B cell (primary cell): ENCODE results near the gene CWC25. TPM values are rescaled to one million over a fixed set of nuclear protein-coding genes. Genes with fewer than 3 reads are reported as not detected.

Experiments
- ATAC-seq: fragments of 200-7000 bp; cut with Tn5 transposase; one replicate; pipeline ENCODE4 v1.10.0; 2021; ENCODE audit warnings: low read depth, mild to moderate bottlenecking, moderate number of reproducible peaks, moderate library complexity
- CTCF ChIA-PET: fragments of 350-600 bp; sonication (Branson Sonifier 250); formaldehyde crosslinking; loops from one replicate; lab custom pipeline; 2021; ENCODE audit warnings: antibody characterized with exemption, inconsistent platforms; lab: Charles Lee
- POLR2A ChIA-PET: fragments of 350-600 bp; sonication (Branson Sonifier 250); formaldehyde crosslinking; loops from one replicate; lab custom pipeline; 2021; ENCODE audit warnings: antibody characterized with exemption; lab: Charles Lee
- DNase-seq: peaks from one replicate; pipeline ENCODE4 v3.0.0; 2013
- H2AFZ ChIP-seq: 2 replicates; pipeline ENCODE4 v1.6.1; 2012; ENCODE audit warnings: mild to moderate bottlenecking, low read depth, low read length; ENCODE audit not compliant: insufficient read depth, poor library complexity, severe bottlenecking
- H3K27ac ChIP-seq, 2 donors: 1 replicate in 1 of 2; 2 replicates in 1 of 2; pipeline ENCODE4 v1.5.1; 2012 to 2013; ENCODE audit warnings: low read length in 2 of 2, mild to moderate bottlenecking in 2 of 2, moderate library complexity in 1 of 2
- H3K27me3 ChIP-seq, 4 experiments: fragments of 200-600 bp in 1 of 4; sonication (generic) in 1 of 4; replicated peaks in 1 of 4; 1 replicate in 2 of 4; 2 replicates in 2 of 4; pipeline versions ENCODE4 v1.6.1 to v1.7.0; 2013 to 2016; ENCODE audit warnings: low read length in 3 of 4, mild to moderate bottlenecking in 2 of 4, mixed read lengths in 1 of 4, moderate library complexity in 1 of 4; ENCODE audit not compliant: insufficient read depth in 4 of 4, control insufficient read depth in 3 of 4; ENCODE audit errors: control extremely low read depth in 1 of 4
- H3K36me3 ChIP-seq, 2 experiments: replicated peaks in 1 of 2; 1 replicate in 1 of 2; 2 replicates in 1 of 2; pipeline versions ENCODE4 v1.6.1 to v1.7.1; 2013; ENCODE audit warnings: low read length in 1 of 2; ENCODE audit not compliant: insufficient read depth in 2 of 2, control insufficient read depth in 1 of 2; ENCODE audit errors: control extremely low read depth in 1 of 2, extremely low read depth in 1 of 2
- H3K4me1 ChIP-seq, 2 donors: fragments of 200-600 bp in 1 of 2; sonication (generic) in 1 of 2; 1 replicate in 1 of 2; 2 replicates in 1 of 2; pipeline versions ENCODE4 v1.5.1 to v1.6.1; 2013 to 2017; ENCODE audit warnings: low read length in 2 of 2; ENCODE audit not compliant: control insufficient read depth in 2 of 2, insufficient read depth in 2 of 2
- H3K4me2 ChIP-seq: replicated peaks from 2 replicates; pipeline ENCODE3; 2012; ENCODE audit warnings: mild to moderate bottlenecking, low read depth, low read length; ENCODE audit not compliant: poor library complexity, severe bottlenecking
- H3K4me3 ChIP-seq, 5 experiments: fragments of 200-600 bp in 1 of 5; sonication (generic) in 1 of 5; 1 replicate in 3 of 5; 2 replicates in 2 of 5; pipeline versions ENCODE4 v1.5.1 to v1.7.0; 2011 to 2016; ENCODE audit warnings: low read length in 4 of 5, mild to moderate bottlenecking in 4 of 5, low read depth in 2 of 5, control low read depth in 1 of 5, moderate library complexity in 1 of 5; ENCODE audit not compliant: insufficient read depth in 1 of 5; ENCODE audit errors: control extremely low read depth in 1 of 5, extremely low read depth in 1 of 5
- H3K79me2 ChIP-seq: fragments of 200-600 bp; sonication (generic); one replicate; pipeline ENCODE4 v1.6.0; 2016; ENCODE audit warnings: low read length; ENCODE audit not compliant: control insufficient read depth, insufficient read depth
- H3K9ac ChIP-seq: fragments of 200-600 bp; sonication (generic); 2 replicates; pipeline ENCODE4 v1.6.1; 2017; ENCODE audit warnings: mild to moderate bottlenecking, low read length, moderate library complexity
- H3K9me3 ChIP-seq, 3 donors: one replicate each; pipeline versions ENCODE4 v1.6.1 to v1.7.1; 2013; ENCODE audit warnings: low read length in 2 of 3; ENCODE audit not compliant: control insufficient read depth in 2 of 3, insufficient read depth in 1 of 3; ENCODE audit errors: control extremely low read depth in 1 of 3
- H4K20me1 ChIP-seq: 2 replicates; pipeline ENCODE4 v1.6.0; 2012; ENCODE audit warnings: mild to moderate bottlenecking, low read length; ENCODE audit not compliant: insufficient read depth, control insufficient read depth, poor library complexity, severe bottlenecking
- H3K27ac Mint-ChIP-seq: one replicate; pipeline ENCODE4 v1.8.0; 2021; ENCODE audit warnings: mixed read lengths
- H3K27me3 Mint-ChIP-seq: one replicate; pipeline ENCODE4 v1.8.0; 2021; ENCODE audit warnings: mixed read lengths
- H3K4me1 Mint-ChIP-seq: one replicate; pipeline ENCODE4 v1.8.0; 2021; ENCODE audit warnings: mixed read lengths
- H3K4me3 Mint-ChIP-seq: one replicate; pipeline ENCODE4 v1.8.0; 2021; ENCODE audit warnings: mixed read lengths
- H3K9me3 Mint-ChIP-seq: one replicate; pipeline ENCODE4 v1.8.0; 2022; ENCODE audit warnings: mixed read lengths; ENCODE audit not compliant: insufficient read depth
- EZH2 ChIP-seq: IDR thresholded peaks from 2 replicates; pipeline ENCODE4 v1.6.1; 2012; ENCODE audit warnings: borderline replicate concordance, low read depth, mild to moderate bottlenecking, moderate library complexity, low read length; ENCODE audit not compliant: insufficient read depth, poor library complexity, severe bottlenecking
- WGBS: methylation state at CpG from one replicate; pipeline ENCODE4 v1.1.5; 2013; ENCODE audit warnings: missing lambda C conversion rate; ENCODE audit not compliant: insufficient coverage; 5-methylcytosine and 5-hydroxymethylcytosine counted together
- intact Hi-C: fragments of 100-400 bp; cut with micrococcal nuclease; formaldehyde crosslinking; loops from one replicate; pipeline ENCODE4 v1.10.0; 2022
- polyA plus RNA-seq: library from polyadenylated mRNA; depleted of rRNA; stranded (reverse); fragments of >200 nt; gene quantifications from 2 replicates; pipeline ENCODE4 v1.2.3, GENCODE V29; 2012
- total RNA-seq, 2 donors: library from RNA; stranded (reverse); fragments of 120-200 nt in 1 of 2; gene quantifications; 1 replicate in 1 of 2; 2 replicates in 1 of 2; pipeline versions ENCODE4 v1.2.3 to v1.2.4, GENCODE V29; 2013 to 2022
- TF ChIP-seq, protein P1 (sequence below): fragments of 200-600 bp; IDR thresholded peaks from one replicate; pipeline ENCODE4 v1.8.0; 2022; ENCODE audit warnings: antibody characterized with exemption, mild to moderate bottlenecking

CWC25 gene
- total and polyA plus RNA-seq, 2 donors (not counting 1 experiment from before 2014, with no cell fraction given) = 39.3 to 40.8 TPM

DNA sequence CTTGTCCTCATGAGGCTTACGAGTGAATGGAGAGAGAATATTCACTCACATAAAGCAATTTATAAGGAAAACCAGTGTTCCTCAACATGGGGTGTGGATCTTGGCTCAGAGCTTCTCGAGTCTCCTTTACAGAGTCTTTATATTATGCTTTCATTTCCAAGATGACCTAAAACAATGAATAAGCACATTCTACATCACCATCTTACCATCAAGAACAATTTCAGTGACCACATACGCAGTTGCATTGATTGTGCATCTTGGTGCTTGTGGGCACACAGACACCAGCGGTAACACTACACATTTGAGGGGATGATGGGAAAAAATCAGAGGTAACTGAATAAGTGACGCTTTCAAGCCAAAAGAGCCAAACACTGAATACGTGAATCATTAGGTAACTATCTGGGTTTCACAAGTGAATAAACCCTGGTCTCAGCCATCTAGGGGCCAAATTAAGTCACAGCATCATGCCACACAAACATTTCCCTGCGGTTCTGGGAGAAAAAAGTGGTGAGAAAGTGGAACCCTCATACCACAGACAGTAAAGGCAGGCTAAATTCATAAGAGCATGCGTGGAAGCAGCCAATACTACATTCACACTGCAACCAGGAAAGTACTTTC, 9.4 kb downstream of the CWC25 start:
- Histone ChIP-seq H3K27me3 (no peaks in the 10 kb centered on the region), H3K4me3 (no peak overlapping the region), H4K20me1 (peaks cover 29% of the 10 kb centered on the region), H3K9ac (no peak overlapping the region), H3K4me1 (no peaks in the 10 kb centered on the region), H3K79me2 (peaks cover 43% of the 10 kb centered on the region), H3K36me3 (peaks cover 9 to 52% of the 10 kb centered on the region in 2 experiments), H3K27ac (no peak overlapping the region), H3K4me2 (no peak overlapping the region), H2AFZ (no peak overlapping the region), H3K9me3 (no peaks in the 10 kb centered on the region)
- ATAC-seq (no peak), DNase-seq (no peak)
- 100% methylated on average over 3 of the region's 8 CpGs for WGBS
- CTCF ChIA-PET = no interaction called here
- POLR2A ChIA-PET = no interaction called here
- no peak overlapping the region for H3K27ac Mint-ChIP-seq
- TF ChIP-seq, protein P1, sequence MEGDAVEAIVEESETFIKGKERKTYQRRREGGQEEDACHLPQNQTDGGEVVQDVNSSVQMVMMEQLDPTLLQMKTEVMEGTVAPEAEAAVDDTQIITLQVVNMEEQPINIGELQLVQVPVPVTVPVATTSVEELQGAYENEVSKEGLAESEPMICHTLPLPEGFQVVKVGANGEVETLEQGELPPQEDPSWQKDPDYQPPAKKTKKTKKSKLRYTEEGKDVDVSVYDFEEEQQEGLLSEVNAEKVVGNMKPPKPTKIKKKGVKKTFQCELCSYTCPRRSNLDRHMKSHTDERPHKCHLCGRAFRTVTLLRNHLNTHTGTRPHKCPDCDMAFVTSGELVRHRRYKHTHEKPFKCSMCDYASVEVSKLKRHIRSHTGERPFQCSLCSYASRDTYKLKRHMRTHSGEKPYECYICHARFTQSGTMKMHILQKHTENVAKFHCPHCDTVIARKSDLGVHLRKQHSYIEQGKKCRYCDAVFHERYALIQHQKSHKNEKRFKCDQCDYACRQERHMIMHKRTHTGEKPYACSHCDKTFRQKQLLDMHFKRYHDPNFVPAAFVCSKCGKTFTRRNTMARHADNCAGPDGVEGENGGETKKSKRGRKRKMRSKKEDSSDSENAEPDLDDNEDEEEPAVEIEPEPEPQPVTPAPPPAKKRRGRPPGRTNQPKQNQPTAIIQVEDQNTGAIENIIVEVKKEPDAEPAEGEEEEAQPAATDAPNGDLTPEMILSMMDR = peak; percentile 25
- no peak for TF ChIP-seq EZH2
- peaks cover 3% of the 10 kb centered on the region for H3K4me1 Mint-ChIP-seq
- H3K27me3 Mint-ChIP-seq = no peaks in the 10 kb centered on the region
- no peak overlapping the region for H3K4me3 Mint-ChIP-seq
- intact Hi-C loops = no loop called here
- no peaks in the 10 kb centered on the region for H3K9me3 Mint-ChIP-seq

DNA sequence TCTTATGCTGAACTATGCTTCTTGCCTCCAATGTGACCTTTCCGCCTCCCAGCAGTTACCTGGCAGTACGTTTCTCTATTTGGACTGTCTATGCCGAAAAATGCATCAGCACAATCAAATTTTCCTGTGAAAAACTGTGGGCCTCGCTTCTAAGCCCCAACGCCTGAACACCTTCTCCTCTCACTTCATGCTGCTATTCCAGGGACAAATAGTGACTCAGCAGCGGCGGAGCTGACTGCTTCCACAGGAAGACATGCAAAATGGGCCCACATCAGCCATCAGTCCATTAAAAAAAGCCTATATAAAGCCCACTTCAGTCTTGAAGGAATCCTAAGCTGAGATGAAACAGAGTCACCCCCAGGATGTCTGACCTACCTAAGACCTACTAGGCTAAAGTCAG, 15.3 kb downstream of the CWC25 start:
- peaks cover 2% of the 10 kb centered on the region for H4K20me1 ChIP-seq
- no peak overlapping the region for H2AFZ ChIP-seq
- peaks cover 16% of the 10 kb centered on the region for H3K79me2 ChIP-seq
- no peak for ATAC-seq
- H3K4me1 ChIP-seq = no peaks in the 10 kb centered on the region
- ChIA-PET CTCF (no interaction called here), POLR2A (no interaction called here)
- no peaks in the 10 kb centered on the region for H3K9me3 ChIP-seq
- intact Hi-C loops = no loop called here
- peaks cover 3% of the 10 kb centered on the region for H3K4me1 Mint-ChIP-seq
- WGBS = 97% methylated on average over 5 of the region's 7 CpGs
- no peak overlapping the region for H3K27ac ChIP-seq
- no peak overlapping the region for H3K4me3 Mint-ChIP-seq
- no peak for DNase-seq
- peaks cover 6 to 65% of the 10 kb centered on the region in 2 experiments for H3K36me3 ChIP-seq
- no peak overlapping the region for H3K4me2 ChIP-seq
- H3K27me3 Mint-ChIP-seq = no peaks in the 10 kb centered on the region
- no peak overlapping the region for H3K4me3 ChIP-seq
- H3K27me3 ChIP-seq = no peaks in the 10 kb centered on the region
- H3K27ac Mint-ChIP-seq = no peak overlapping the region
- TF ChIP-seq, protein P1 = no peak
- no peak for TF ChIP-seq EZH2
- no peaks in the 10 kb centered on the region for H3K9me3 Mint-ChIP-seq
- no peak overlapping the region for H3K9ac ChIP-seq
